Ishikawa (cell line): ENCODE data around the gene ABHD16A.

Experiments
- CEBPB ChIP-seq: IDR thresholded peaks from 2 replicates; pipeline ENCODE4 v1.6.1; 2012
- CREB1 ChIP-seq: IDR thresholded peaks from 2 replicates; pipeline ENCODE4 v1.6.1; 2012; ENCODE audit warnings: low read depth
- EGR1 ChIP-seq: IDR thresholded peaks from 2 replicates; pipeline ENCODE4 v1.6.1; 2012
- EP300 ChIP-seq: IDR thresholded peaks from 2 replicates; pipeline ENCODE4 v1.6.1; 2012; ENCODE audit warnings: borderline replicate concordance
- FOXM1 ChIP-seq: IDR thresholded peaks from 2 replicates; pipeline ENCODE4 v1.6.1; 2012; ENCODE audit warnings: low read depth, borderline replicate concordance
- NFIC ChIP-seq: IDR thresholded peaks from 2 replicates; pipeline ENCODE4 v1.6.1; 2012
- RAD21 ChIP-seq: IDR thresholded peaks from 2 replicates; pipeline ENCODE4 v1.6.1; 2012; ENCODE audit warnings: low read depth
- TAF1 ChIP-seq: IDR thresholded peaks from 2 replicates; pipeline ENCODE4 v1.6.1; 2012; ENCODE audit warnings: low read depth, mild to moderate bottlenecking
- TCF12 ChIP-seq: IDR thresholded peaks from 2 replicates; pipeline ENCODE4 v1.6.1; 2012; ENCODE audit warnings: low read depth
- TEAD4 ChIP-seq: IDR thresholded peaks from 2 replicates; pipeline ENCODE4 v1.6.1; 2012
- YY1 ChIP-seq: IDR thresholded peaks from 2 replicates; pipeline ENCODE4 v1.6.1; 2012; ENCODE audit warnings: low read depth
- ZBTB7A ChIP-seq: IDR thresholded peaks from 2 replicates; pipeline ENCODE4 v1.6.1; 2012; ENCODE audit warnings: low read depth
- TF ChIP-seq, protein P1 (sequence below): IDR thresholded peaks from 2 replicates; pipeline ENCODE4 v1.6.1; 2012; ENCODE audit warnings: low read depth, mild to moderate bottlenecking
- TF ChIP-seq, protein P2 (sequence below): IDR thresholded peaks from 2 replicates; pipeline ENCODE4 v1.6.1; 2012
- TF ChIP-seq, protein P3 (sequence below): IDR thresholded peaks from 2 replicates; pipeline ENCODE4 v1.6.1; 2012

Gene ABHD16A

DNA sequence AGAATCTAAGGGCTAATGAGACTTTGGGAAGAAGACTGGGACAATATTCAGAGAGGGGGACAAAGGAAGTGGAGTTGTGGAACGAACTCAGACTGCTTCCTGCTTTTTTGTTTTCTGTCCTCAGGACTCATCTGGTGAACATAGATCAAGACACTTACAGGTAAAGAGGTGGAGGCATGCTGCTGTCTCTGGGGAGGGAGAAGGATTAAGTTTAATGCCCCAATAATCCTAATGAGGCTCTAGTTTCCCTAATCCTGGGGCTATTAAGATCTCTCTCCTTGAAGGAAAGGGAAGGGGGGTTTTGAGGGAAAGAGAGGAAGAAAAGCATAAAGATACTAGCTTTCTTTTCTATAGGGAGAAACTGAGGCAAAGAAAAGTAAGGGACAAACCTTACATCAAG, 41.3 kb upstream of the ABHD16A start:
- TF ChIP-seq, protein P1, sequence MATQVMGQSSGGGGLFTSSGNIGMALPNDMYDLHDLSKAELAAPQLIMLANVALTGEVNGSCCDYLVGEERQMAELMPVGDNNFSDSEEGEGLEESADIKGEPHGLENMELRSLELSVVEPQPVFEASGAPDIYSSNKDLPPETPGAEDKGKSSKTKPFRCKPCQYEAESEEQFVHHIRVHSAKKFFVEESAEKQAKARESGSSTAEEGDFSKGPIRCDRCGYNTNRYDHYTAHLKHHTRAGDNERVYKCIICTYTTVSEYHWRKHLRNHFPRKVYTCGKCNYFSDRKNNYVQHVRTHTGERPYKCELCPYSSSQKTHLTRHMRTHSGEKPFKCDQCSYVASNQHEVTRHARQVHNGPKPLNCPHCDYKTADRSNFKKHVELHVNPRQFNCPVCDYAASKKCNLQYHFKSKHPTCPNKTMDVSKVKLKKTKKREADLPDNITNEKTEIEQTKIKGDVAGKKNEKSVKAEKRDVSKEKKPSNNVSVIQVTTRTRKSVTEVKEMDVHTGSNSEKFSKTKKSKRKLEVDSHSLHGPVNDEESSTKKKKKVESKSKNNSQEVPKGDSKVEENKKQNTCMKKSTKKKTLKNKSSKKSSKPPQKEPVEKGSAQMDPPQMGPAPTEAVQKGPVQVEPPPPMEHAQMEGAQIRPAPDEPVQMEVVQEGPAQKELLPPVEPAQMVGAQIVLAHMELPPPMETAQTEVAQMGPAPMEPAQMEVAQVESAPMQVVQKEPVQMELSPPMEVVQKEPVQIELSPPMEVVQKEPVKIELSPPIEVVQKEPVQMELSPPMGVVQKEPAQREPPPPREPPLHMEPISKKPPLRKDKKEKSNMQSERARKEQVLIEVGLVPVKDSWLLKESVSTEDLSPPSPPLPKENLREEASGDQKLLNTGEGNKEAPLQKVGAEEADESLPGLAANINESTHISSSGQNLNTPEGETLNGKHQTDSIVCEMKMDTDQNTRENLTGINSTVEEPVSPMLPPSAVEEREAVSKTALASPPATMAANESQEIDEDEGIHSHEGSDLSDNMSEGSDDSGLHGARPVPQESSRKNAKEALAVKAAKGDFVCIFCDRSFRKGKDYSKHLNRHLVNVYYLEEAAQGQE: no peak
- TF ChIP-seq TAF1 (no peak), CREB1 (no peak), EGR1 (no peak), ZBTB7A (no peak), NFIC (no peak), YY1 (no peak), EP300 (no peak), CEBPB (no peak), FOXM1 (no peak), TEAD4 (no peak), TCF12 (no peak), RAD21 (no peak)
- TF ChIP-seq, protein P2, sequence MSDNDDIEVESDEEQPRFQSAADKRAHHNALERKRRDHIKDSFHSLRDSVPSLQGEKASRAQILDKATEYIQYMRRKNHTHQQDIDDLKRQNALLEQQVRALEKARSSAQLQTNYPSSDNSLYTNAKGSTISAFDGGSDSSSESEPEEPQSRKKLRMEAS: no peak
- TF ChIP-seq, protein P3, sequence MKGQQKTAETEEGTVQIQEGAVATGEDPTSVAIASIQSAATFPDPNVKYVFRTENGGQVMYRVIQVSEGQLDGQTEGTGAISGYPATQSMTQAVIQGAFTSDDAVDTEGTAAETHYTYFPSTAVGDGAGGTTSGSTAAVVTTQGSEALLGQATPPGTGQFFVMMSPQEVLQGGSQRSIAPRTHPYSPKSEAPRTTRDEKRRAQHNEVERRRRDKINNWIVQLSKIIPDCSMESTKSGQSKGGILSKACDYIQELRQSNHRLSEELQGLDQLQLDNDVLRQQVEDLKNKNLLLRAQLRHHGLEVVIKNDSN: no peak

DNA sequence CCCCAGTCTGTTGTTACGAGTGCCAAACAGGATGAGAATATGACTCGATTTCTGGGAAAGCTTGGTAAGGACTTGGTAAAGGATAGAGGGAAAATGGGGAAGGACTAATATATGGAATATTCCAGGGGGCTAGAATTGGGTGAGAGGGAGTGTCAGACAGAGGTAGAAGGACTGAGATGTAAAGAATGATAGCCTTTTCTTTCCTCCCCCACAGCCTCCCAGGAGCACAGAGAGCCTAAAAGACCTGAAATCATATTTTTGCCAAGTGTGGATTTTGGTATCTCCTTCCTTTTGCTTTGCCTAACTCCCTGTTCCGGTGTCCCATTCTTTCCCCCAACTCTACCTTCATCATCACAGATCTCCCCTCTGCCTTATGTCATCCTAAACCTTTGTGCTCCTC, 39.8 kb upstream of the ABHD16A start:
- TF ChIP-seq ZBTB7A (no peak), TEAD4 (no peak), EGR1 (no peak), NFIC (no peak), RAD21 (no peak), EP300 (no peak), YY1 (no peak), TCF12 (no peak), TAF1 (no peak), CEBPB (no peak), CREB1 (no peak), FOXM1 (no peak)
- TF ChIP-seq, protein P3: no peak
- TF ChIP-seq, protein P1: no peak
- TF ChIP-seq, protein P2: no peak

DNA sequence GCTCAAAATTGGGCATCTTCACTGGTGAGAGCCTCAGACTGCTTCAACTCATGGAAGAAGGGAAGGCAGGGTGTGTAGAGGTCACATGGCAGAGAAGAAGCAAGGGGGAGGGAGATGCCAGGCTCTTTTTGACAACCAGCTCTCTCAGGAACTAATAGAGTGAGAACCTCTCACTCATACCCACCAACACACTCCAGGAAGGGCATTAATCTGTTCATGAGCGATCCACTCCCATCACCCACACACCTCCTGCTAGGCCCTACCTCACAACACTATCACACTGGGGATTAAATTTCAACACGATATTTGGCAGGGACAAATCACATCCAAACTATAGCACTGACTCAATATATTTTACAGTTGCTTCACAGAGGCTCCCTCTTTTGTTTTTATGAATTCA, 38.7 kb upstream of the ABHD16A start:
- no peak for TF ChIP-seq YY1
- TF ChIP-seq, protein P2: no peak
- TF ChIP-seq TEAD4: no peak
- TF ChIP-seq CREB1: no peak

DNA sequence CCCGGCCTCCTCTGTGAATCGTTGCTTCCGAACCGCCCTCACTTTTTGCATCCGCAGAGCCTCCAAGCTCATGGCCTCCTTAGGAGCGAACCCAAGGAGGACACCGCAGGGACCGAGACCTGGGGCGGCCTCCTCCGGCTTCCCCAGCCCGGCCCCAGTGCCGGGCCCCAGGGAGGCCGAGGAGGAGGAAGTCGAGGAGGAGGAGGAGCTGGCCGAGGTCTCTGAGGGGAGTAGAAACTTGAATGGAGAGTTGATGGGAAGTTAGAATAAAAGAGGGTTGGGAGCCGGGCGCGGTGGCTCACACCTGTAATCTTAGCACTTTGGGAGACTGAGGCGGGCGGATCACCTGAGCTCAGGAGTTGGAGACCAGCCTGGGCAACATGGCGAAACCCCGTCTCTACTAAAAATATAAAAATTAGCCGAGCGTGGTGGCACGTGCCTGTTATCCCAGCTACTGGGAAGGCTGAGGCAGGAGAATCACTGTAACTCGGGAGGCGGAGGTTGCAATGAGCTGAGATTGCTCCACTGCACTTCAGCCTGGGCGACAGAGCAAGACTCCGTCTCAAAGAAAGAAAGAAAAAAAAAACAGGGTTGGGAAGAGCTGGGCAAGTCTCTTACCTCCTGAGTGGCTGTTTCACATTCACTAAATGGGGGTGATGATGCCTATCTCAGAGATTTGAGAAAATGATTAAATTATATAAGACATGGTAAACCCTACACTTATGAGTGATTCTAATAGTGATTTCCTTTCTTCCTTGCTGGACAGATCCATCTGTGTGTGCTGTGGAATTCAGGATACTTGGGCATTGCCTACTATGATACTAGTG, 37.5 kb upstream of the ABHD16A start:
- TF ChIP-seq RAD21: no peak
- TF ChIP-seq, protein P1: peak; percentile 21
